A549 (cell line): ENCODE data around the gene VRTN. TPM values are rescaled to one million over a fixed set of nuclear protein-coding genes. Genes with fewer than 3 reads are reported as not detected.

Experiments
- ATAC-seq, 2 experiments: fragments of 200-7000 bp in 1 of 2; fragments of >200 bp in 1 of 2; cut with Nextera tagmentation in 1 of 2; cut with Tn5 transposase in 1 of 2; 3 replicates each; pipeline versions ENCODE4 v1.8.0 to v1.9.1; 2018 to 2020; ENCODE audit warnings: mild to moderate bottlenecking in 1 of 2, moderate library complexity in 1 of 2
- CTCF ChIA-PET: fragments of 300-600 bp; sonication (Branson Sonifier 250); formaldehyde crosslinking; extraction: SDS; loops from one replicate; lab custom pipeline; 2021; ENCODE audit warnings: antibody characterized with exemption, inconsistent platforms; lab: Yijun Ruan, JAX
- POLR2A ChIA-PET: fragments of 350-600 bp; formaldehyde crosslinking; extraction: SDS; loops from one replicate; lab custom pipeline; 2021; ENCODE audit warnings: antibody characterized with exemption, inconsistent platforms; lab: Yijun Ruan, JAX
- DNase-seq, 2 experiments: peaks; one replicate each; pipeline versions ENCODE4 v3.0.0 to v3.0.0-alpha.2; 2011 to 2016; ENCODE audit warnings: low read depth in 1 of 2, low spot score in 1 of 2
- FAIRE-seq: peaks from 2 replicates; lab custom pipeline; 2011; peaks lifted over from hg19 to GRCh38; lab: Jason Lieb, UNC
- H3K27ac ChIP-seq, 2 experiments: fragments of >200 bp; sonication (Bioruptor Twin); formaldehyde crosslinking; 3 replicates each; pipeline ENCODE4 v1.5.1; 2016 to 2017
- H3K4me1 ChIP-seq: fragments of >200 bp; sonication (Bioruptor Twin); formaldehyde crosslinking; 3 replicates; pipeline ENCODE4 v1.6.1; 2016
- H3K4me2 ChIP-seq: fragments of >200 bp; sonication (Bioruptor Twin); formaldehyde crosslinking; 3 replicates; pipeline ENCODE4 v1.6.1; 2016
- H3K4me3 ChIP-seq: fragments of >200 bp; sonication (Bioruptor Twin); formaldehyde crosslinking; 3 replicates; pipeline ENCODE4 v1.5.1; 2016
- H3K9me3 ChIP-seq: fragments of >200 bp; sonication (Bioruptor Twin); formaldehyde crosslinking; 3 replicates; pipeline ENCODE4 v1.6.1; 2016
- ATOH8 ChIP-seq: fragments of 250-450 bp; sonication (Bioruptor Pico); IDR thresholded peaks from 2 replicates; pipeline ENCODE4 v1.5.0; 2020; ENCODE audit warnings: low read depth, mild to moderate bottlenecking, moderate library complexity
- BHLHE40 ChIP-seq: IDR thresholded peaks from 2 replicates; pipeline ENCODE4 v1.6.1; 2012; ENCODE audit warnings: low read depth, low read length, inconsistent platforms
- CHD2 ChIP-seq: fragments of 150-350 bp; IDR thresholded peaks from 2 replicates; pipeline ENCODE4 v1.6.1; 2014; ENCODE audit warnings: low read length; ENCODE audit not compliant: partially characterized antibody
- EHF ChIP-seq: fragments of 250-450 bp; sonication (Bioruptor Pico); IDR thresholded peaks from 2 replicates; pipeline ENCODE4 v1.5.0; 2020; ENCODE audit warnings: mild to moderate bottlenecking
- EHMT2 ChIP-seq: fragments of 200-600 bp; sonication (generic); IDR thresholded peaks from 2 replicates; pipeline ENCODE4 v1.6.1; 2016; ENCODE audit warnings: antibody characterized with exemption, low read depth, mild to moderate bottlenecking, moderate library complexity
- ESRRA ChIP-seq: fragments of 150-350 bp; IDR thresholded peaks from 2 replicates; pipeline ENCODE4 v1.6.1; 2014; ENCODE audit warnings: mild to moderate bottlenecking, low read length, borderline replicate concordance
- FOSB ChIP-seq: fragments of 250-450 bp; sonication (Bioruptor Pico); IDR thresholded peaks from 2 replicates; pipeline ENCODE4 v1.5.0; 2020; ENCODE audit warnings: mild to moderate bottlenecking, moderate library complexity
- FOXS1 ChIP-seq: fragments of 250-450 bp; sonication (Bioruptor Pico); IDR thresholded peaks from 2 replicates; pipeline ENCODE4 v1.5.0; 2020; ENCODE audit warnings: mild to moderate bottlenecking, moderate library complexity
- HDAC2 ChIP-seq: fragments of 200-600 bp; sonication (generic); IDR thresholded peaks from 2 replicates; pipeline ENCODE4 v1.6.1; 2016
- HEYL ChIP-seq: fragments of 250-450 bp; sonication (Bioruptor Pico); IDR thresholded peaks from 2 replicates; pipeline ENCODE4 v1.8.0; 2021; ENCODE audit warnings: mild to moderate bottlenecking, moderate library complexity
- HOXB5 ChIP-seq: fragments of 250-450 bp; sonication (Bioruptor Pico); IDR thresholded peaks from 2 replicates; pipeline ENCODE4 v1.5.0; 2020; ENCODE audit warnings: mild to moderate bottlenecking, moderate library complexity
- JUN ChIP-seq, 2 experiments: fragments of >200 bp; sonication (Bioruptor Twin); formaldehyde crosslinking; IDR thresholded peaks; 2 replicates in 1 of 2; 3 replicates in 1 of 2; pipeline ENCODE4 v1.6.1; 2016 to 2017
- JUNB ChIP-seq: fragments of >200 bp; sonication (Bioruptor Twin); formaldehyde crosslinking; IDR thresholded peaks from 2 replicates; pipeline ENCODE4 v1.6.1; 2016
- NFE2L2 ChIP-seq: fragments of 150-350 bp; conservative IDR thresholded peaks from 2 replicates; pipeline ENCODE4 v1.6.1; 2014; ENCODE audit warnings: low read length
- NR3C1 ChIP-seq: fragments of >200 bp; sonication (Bioruptor Twin); formaldehyde crosslinking; IDR thresholded peaks from 3 replicates; pipeline ENCODE4 v1.6.1; 2017
- PBX3 ChIP-seq: IDR thresholded peaks from 2 replicates; pipeline ENCODE4 v1.6.1; 2012
- POLR2AphosphoS2 ChIP-seq: conservative IDR thresholded peaks from 2 replicates; pipeline ENCODE4 v1.6.1; 2012; ENCODE audit warnings: low read length, improper control_type of control experiment, inconsistent platforms
- RAD21 ChIP-seq, 2 experiments: fragments of >200 bp in 1 of 2; sonication (Bioruptor Twin) in 1 of 2; formaldehyde crosslinking in 1 of 2; IDR thresholded peaks in 1 of 2; conservative IDR thresholded peaks in 1 of 2; 2 replicates in 1 of 2; 3 replicates in 1 of 2; pipeline ENCODE4 v1.6.1; 2012 to 2018; ENCODE audit warnings: inconsistent platforms in 1 of 2
- REST ChIP-seq: fragments of 200-600 bp; sonication (generic); IDR thresholded peaks from 2 replicates; pipeline ENCODE4 v1.6.1; 2016; ENCODE audit warnings: antibody characterized with exemption, mild to moderate bottlenecking, moderate library complexity
- SMC3 ChIP-seq: fragments of >200 bp; sonication (Bioruptor Twin); formaldehyde crosslinking; IDR thresholded peaks from 3 replicates; pipeline ENCODE4 v1.6.1; 2018; ENCODE audit warnings: inconsistent platforms
- SREBF2 ChIP-seq: fragments of 450-650 bp; IDR thresholded peaks from 2 replicates; pipeline ENCODE4 v1.6.1; 2014; ENCODE audit warnings: mild to moderate bottlenecking, moderate library complexity
- TP53 ChIP-seq: fragments of 250-450 bp; sonication (Bioruptor Pico); IDR thresholded peaks from 2 replicates; pipeline ENCODE4 v1.5.0; 2021; ENCODE audit warnings: mild to moderate bottlenecking, moderate library complexity
- ZNF302 ChIP-seq: fragments of 250-450 bp; sonication (Bioruptor Pico); IDR thresholded peaks from 2 replicates; pipeline ENCODE4 v1.9.0; 2021; ENCODE audit warnings: inconsistent platforms, mild to moderate bottlenecking, moderate library complexity
- ZSCAN20 ChIP-seq: fragments of 250-450 bp; sonication (Bioruptor Pico); IDR thresholded peaks from 2 replicates; pipeline ENCODE4 v1.8.0; 2022; ENCODE audit warnings: mild to moderate bottlenecking, moderate library complexity
- WGBS: methylation state at CpG from one replicate; pipeline ENCODE4 v1.1.6; 2017; ENCODE audit errors: missing lambda C conversion rate; 5-methylcytosine and 5-hydroxymethylcytosine counted together
- polyA plus RNA-seq, 4 experiments: library from polyadenylated mRNA; depleted of rRNA in 3 of 4; stranded (reverse); fragments of >200 nt; fragmentation: RNase III in 1 of 4; extraction: RNeasy Plus Mini Kit Qiagen cat#74134 plus additional on column Dnase treatment in 1 of 4; gene quantifications; 2 replicates in 3 of 4; 3 replicates in 1 of 4; pipeline ENCODE4 v1.2.3, GENCODE V29; 2011 to 2017

Gene VRTN
- polyA plus RNA-seq, 2 of the 4 experiments (the other 2 are of a cell fraction) = not detected

GRCh38 chr14:74349757-74350156, 1.5 kb downstream of the VRTN start:
- WGBS = 29% methylated on average over 4 of the region's 4 CpGs
- no peak for TF ChIP-seq PBX3
- TF ChIP-seq FOXS1 (CRISPR knock-in tag) = no peak
- TF ChIP-seq RAD21 (conservative IDR thresholded peaks at IDR 0.05 in 1 of 2, IDR thresholded peaks at IDR 0.05 in 1 of 2) = no peak
- TF ChIP-seq SMC3 = no peak
- no peak for TF ChIP-seq NR3C1
- TF ChIP-seq CHD2 = no peak
- no peak for TF ChIP-seq JUN (IDR thresholded peaks at IDR 0.05)
- no peak for TF ChIP-seq TP53 (CRISPR knock-in tag)
- no peak for TF ChIP-seq ESRRA
- TF ChIP-seq REST = no peak
- TF ChIP-seq NFE2L2 = no peak
- TF ChIP-seq EHMT2 = no peak
- TF ChIP-seq HEYL = no peak
- TF ChIP-seq POLR2AphosphoS2 = no peak
- TF ChIP-seq HDAC2 = no peak
- DNase-seq (no peak), ATAC-seq (no peak), FAIRE-seq (no peak)
- Histone ChIP-seq H3K4me1 (no peaks in the 10 kb centered on the region), H3K4me3 (no peak overlapping the region), H3K9me3 (no peaks in the 10 kb centered on the region), H3K4me2 (no peak overlapping the region), H3K27ac (no peak overlapping the region)
- ChIA-PET POLR2A (no interaction called here), CTCF (interaction anchor here (0.6 to 1.2 kb wide), 3 partner anchors 24 to 129 kb away, joined by 3 to 4 read pairs (median 3); no protein-coding TSS in a partner anchor)

GRCh38 chr14:74350211-74350927, 2.1 kb downstream of the VRTN start:
- ChIA-PET CTCF (interaction anchor here (1.1 to 2.4 kb wide), 3 partner anchors 11 to 55 kb away, joined by 3 to 7 read pairs (median 3); no protein-coding TSS in a partner anchor), POLR2A (no interaction called here)
- no peak for FAIRE-seq

More at GRCh38 chr14:74350211-74350927, 2.1 kb downstream of the VRTN start:
- Histone ChIP-seq H3K4me2 (no peak overlapping the region), H3K27ac (no peak overlapping the region), H3K9me3 (no peaks in the 10 kb centered on the region), H3K4me3 (no peak overlapping the region), H3K4me1 (no peaks in the 10 kb centered on the region)
- DNase-seq (no peak), ATAC-seq (no peak)
- TF ChIP-seq ATOH8 = no peak
- TF ChIP-seq FOSB (CRISPR knock-in tag) = no peak
- no peak for TF ChIP-seq JUNB
- no peak for TF ChIP-seq TP53 (CRISPR knock-in tag)
- TF ChIP-seq HOXB5 (CRISPR knock-in tag) = no peak
- TF ChIP-seq PBX3 = no peak
- TF ChIP-seq BHLHE40 = no peak
- TF ChIP-seq ZNF302 = no peak
- no peak for TF ChIP-seq SREBF2
- no peak for TF ChIP-seq ESRRA
- no peak for TF ChIP-seq ZSCAN20
- TF ChIP-seq REST = no peak
- no peak for TF ChIP-seq EHF (CRISPR knock-in tag)
- WGBS = 57% methylated on average over 11 of the region's 11 CpGs
